ENCODE data around the gene TBCK.

The TBCK gene

DNA sequence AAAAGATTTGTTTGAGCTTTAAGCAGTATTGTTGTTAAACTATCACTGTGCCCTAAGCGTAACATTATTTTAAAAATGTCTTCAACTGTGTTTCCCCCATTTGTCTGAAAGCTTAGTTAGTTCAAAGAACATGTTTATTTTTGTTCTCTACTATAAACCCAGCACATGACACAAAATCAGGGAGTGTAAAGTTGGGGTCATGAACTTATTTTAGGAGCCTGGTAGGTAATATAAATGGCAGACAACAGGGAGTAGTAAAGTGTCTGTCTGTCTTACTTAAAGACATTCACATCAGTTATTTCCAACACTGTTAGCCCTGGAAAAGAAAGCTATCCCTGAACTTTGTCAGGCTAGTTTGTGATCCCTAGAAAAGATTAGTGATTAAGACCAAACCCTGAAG, 4.2 kb upstream of the TBCK start:
- DNase-seq, result no peak

- DNase-seq, result no peak
Observed at GRCh38 chr4:106318511-106318910, 2.5 kb upstream of the TBCK start.

DNA sequence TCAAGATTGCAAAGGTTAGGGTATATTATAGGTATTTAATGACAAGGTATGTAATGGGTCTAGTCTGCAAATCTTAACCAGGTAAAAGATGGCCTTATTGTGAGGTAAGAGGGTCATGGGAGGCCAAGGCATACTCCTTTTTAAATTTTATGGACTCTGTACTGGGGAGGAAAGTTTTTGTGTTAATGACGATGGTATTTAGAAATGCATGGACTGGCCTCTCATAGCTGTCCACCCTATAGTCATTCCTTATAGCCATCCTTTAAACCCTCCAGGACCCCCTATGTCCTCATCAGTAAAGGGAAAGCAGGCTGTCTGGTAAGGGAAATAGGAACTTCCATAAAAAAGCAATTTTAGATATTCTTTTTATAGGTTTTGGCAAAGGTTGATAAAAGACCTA, 1.8 kb upstream of the TBCK start:
- DNase-seq, result no peak

DNA sequence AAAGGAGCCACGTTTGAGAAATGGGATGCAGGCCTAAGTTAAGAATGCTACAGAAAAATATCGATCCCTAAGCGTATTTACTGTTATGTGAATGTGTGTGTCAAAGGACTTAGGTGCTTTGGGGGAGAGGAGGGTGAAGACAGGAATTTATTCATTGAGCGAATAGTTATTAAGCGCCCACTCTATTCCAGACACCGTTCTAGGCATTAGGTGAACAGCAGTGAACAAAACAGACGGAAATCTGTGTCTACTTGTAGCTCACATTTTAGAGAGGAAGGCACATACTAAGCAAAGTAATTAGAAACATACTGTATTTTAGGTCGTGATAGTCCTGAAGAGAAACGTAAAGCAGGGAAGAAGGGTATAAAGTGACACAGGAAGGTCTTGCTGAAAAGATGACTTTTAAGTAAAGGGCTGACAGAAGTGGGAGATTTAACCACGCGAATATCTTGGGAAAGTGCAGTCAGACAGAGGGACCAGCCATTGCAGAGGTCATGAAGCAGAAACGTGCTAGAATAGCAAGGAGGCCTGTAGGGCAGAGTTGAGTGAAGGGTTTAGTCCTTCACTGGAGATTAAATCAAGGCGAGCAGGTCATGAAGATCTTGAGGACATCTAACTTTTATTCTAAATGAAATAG, 882 bp upstream of the TBCK start:
- DNase-seq, result no peak

DNA sequence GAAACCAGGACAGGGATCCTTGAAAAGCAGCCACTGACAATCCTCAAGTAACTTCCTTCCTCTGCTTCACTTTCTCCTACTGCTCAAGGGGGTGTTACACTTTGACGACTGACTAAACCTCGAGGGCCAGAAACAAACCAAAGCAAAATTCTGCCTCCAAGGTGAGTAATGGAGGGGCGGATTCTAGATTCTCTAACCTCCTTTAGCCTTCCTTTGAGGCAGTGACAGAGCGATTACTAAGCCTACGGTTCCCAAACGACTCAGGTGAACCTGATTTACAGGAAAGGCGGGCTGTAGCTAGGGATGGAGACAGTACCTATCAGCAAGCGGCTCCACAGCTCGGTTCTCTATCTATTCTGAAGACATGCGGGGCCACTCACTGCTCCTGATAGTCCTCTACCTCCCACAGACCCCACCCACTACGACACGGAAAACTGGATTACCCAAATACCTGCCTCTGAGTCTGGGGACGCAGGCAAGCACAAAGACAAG, 487 bp downstream of the TBCK start:
- DNase-seq, result no peak

- no peak for DNase-seq
Observed at GRCh38 chr4:106314960-106315359, 1.0 kb downstream of the TBCK start.

DNA sequence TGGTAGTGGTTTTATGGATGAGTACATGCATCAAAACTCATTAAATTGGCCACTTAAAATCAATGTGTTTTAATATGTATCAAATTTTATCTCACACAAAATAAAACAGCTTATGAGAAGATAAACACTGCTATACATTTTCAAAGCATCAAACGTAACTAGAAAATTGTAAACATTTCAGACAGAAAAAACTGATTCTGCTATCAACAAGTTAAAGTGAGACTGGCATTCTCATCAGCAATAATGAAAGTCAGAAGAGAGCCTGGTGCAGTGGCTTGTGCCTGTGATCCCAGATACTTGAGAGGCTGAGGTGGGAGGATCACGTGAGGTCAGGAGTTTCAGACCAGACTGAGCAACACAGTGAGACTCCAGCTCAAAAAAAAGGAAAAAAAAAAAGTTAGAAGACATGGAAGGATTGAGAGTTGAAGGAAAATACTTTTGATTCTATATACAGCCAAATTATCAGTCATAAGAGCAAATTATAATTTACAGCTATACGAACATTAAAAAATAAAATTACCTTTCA, 2.9 kb downstream of the TBCK start:
- DNase-seq, result no peak

GRCh38 chr4:106312377-106312776, 3.6 kb downstream of the TBCK start:
- no peak for DNase-seq

GRCh38 chr4:106306561-106306960, 9.4 kb downstream of the TBCK start:
- no peak for DNase-seq

GRCh38 chr4:106305435-106306055, 10.5 kb downstream of the TBCK start:
- no peak for DNase-seq

- no peak for DNase-seq
Observed at GRCh38 chr4:106304632-106305031, 11.4 kb downstream of the TBCK start.

DNA sequence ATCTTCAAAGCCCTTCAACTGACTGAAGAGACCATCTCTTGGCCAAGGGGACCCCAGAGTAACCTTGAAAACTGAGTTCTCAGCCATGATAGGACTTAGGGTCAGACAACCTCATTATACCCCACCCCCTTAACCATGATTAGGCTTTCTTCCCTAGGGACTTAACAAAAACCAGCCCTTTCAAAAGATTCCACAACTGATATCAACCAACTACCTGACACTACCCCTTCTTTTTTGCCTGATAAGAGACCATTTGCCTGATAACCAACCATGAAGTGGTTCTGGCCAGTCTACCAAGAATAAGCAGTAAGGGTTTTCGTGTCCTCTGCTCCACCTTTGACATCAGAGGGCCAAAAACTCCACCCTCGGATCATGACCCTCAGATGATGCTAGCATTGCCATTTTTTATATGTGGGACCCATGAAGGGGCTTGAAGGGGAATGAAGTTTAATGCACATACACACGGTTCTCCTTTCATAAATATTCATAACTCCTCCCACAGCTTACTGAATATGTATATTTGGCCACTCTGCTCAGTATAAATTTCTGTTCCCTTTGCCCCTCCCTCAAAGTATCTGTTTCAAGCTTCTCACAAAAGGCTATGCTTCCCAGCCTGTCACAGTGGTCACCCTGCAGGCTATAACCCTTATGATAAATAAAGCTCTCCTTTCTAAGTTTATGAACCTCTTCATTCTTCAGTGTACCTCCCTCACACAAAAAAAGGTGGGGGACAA, 12.3 kb downstream of the TBCK start:
- DNase-seq, result no peak

- DNase-seq, result no peak
Observed at GRCh38 chr4:106302062-106302438, 14.0 kb downstream of the TBCK start.

GRCh38 chr4:106301393-106302061, 14.5 kb downstream of the TBCK start:
- DNase-seq, result no peak

GRCh38 chr4:106299977-106300376, 16.0 kb downstream of the TBCK start:
- DNase-seq, result no peak

DNA sequence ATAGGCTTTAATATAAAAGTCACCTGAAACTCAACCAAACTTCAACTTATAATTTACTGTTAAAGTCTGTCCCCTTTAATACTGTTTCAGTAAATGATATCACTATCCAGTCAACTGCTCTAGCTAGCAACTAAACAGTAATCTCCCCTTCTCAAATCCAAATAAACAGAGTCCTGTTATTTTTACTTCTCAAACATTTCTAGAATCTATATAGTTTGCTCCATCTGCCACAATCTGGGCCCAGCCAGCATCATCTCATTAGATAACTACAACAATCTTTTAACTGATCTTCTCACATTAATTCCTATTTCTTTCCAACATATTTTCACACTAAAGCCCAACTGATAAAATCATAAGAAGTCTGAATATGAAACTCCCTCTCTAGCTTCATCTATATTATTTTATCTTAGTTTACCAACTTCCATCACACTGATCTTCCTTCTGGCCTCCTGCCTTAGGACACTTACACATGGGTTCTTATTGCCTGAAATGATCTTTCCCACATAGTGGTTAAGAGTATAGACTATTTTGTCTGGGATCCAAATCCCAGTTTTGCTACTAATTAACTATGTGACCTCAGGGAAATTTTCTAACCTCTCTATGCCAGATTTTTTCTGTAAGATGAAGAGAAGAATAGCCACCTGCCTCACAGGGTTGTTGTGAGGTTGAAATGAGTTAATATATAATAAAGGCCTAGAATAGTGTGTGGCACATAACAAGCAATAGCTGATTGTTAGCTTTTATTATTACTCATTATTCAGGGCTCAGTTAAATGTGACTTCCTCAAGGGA, 18.6 kb downstream of the TBCK start:
- no peak for DNase-seq

GRCh38 chr4:106294062-106294461, 21.9 kb downstream of the TBCK start:
- no peak for DNase-seq

GRCh38 chr4:106291678-106292077, 24.3 kb downstream of the TBCK start:
- DNase-seq, result no peak

DNA sequence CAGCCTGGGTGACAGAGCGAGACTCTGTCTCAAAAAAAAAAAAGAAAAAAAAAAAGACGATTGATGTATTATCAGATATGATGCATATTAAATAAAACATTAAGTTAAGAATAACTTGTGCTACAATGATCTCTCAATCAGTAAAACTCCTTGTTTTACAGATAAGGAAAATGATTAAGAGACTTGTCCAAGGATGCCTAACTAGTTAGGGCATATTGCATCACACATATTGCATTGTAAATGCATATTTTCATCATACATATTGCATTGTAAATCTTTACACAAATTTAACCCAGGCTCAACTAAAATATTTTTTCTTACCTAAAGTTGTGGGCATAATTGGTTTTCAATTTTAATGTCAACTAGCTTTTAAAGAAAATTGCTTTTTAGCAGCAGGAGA, 26.3 kb downstream of the TBCK start:
- DNase-seq, result no peak

DNA sequence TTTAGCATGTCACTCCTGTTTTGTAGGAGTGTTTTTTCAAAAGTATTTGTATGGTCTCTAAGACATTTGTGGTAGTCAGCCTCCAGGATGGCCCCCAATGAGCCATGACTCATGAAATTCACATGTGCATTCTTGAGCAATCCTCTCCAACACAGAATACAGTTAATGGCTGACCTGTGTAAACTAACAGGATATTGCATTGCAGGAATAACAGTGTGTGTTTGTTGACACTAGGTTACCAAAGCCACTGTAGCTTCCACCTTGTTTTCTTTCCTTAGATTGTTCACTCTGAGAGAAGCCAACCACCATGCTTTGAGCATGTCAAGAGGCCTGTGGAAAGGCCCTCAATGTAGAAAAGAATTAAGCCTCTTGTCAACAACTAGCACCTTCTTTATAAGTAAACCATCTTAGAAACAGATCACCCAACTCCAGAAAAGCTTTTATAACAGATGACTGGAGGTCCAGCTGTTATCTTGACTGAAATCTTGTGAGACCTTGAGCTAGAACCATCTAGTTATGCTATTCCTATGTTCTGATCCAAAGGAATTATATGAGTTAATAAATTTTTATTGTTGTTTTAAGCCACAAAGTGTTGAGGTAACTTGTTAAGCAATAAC, 28.5 kb downstream of the TBCK start:
- no peak for DNase-seq

DNA sequence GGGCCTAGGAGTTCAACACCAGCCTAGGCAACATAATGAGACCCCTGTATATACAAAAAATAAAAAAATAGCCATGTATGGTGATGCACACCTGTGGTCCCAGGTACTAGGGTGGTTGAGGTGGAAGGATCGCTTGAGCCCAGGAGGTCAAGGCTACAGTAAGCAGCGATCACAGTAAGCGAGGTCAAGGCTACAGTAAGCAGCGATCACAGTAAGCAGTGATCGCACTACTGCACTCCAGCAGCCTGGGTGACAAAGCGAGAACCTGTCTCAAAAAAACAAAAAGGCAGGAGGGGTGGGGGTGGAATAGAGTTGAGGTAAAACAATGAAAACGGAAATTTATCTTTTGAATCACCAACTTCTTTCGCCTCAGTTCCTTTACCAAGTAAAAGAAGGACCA, 29.4 kb downstream of the TBCK start:
- DNase-seq, result no peak

- DNase-seq, result no peak
Observed at GRCh38 chr4:106284227-106284626, 31.8 kb downstream of the TBCK start.
